ENCODE results near the gene DYNC1LI1. TPM values are rescaled to one million over a fixed set of nuclear protein-coding genes. Genes with fewer than 3 reads are reported as not detected.
"Not testable (repeated sequence)": the region's sequence is repeated elsewhere in the genome, so short reads cannot be mapped to it uniquely, and the experiment has no call there.

Gene DYNC1LI1
- polyA plus RNA-seq, 1 of the 3 experiments (the other 2 are of a cell fraction) = 15.4 TPM

DNA sequence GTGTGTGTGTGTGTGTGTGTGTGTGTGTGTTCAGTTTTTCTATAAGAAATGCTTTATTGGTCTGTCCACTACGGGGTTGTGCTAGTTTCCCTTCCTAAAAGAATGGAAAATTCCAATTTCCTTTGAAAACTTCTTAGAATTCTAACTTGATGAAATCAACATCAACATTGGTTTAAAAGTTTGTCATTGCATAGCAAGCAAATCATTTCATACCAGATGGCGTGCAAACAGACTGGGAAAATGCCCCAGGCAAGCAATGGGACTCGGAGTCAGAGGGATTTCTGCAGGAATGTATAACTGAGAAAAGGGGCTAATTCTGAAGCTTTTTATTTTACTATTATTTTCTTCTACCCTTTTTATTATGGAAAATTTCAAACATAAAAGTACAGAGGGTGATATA lies 13.1 kb upstream of the DYNC1LI1 start (continued):
- no peak for TF ChIP-seq USF1 (IDR thresholded peaks at IDR 0.05; ENCODE audit: borderline replicate concordance, low read depth)
- no peak for TF ChIP-seq REST (IDR thresholded peaks at IDR 0.05; ENCODE audit: low read depth, low read length)

- H3K9me2 ChIP-seq; H3K27ac ChIP-seq (ENCODE audit: low read depth in 2 of 2, low read length in 1 of 2); H3K9ac ChIP-seq; H3K4me3 ChIP-seq (ENCODE audit: low read depth in 2 of 2, low read length in 1 of 2); H3K27me3 ChIP-seq (ENCODE audit: insufficient read depth); H2AFZ ChIP-seq (ENCODE audit: low read depth); H3K9me3 ChIP-seq; H3F3A ChIP-seq (replicated peaks; ENCODE audit: insufficient read depth); H4K20me1 ChIP-seq (ENCODE audit: insufficient read depth); H3K4me2 ChIP-seq; H3K36me3 ChIP-seq (replicated peaks in 1 of 2; ENCODE audit: control insufficient read depth in 1 of 2, insufficient read depth in 2 of 2, low read length in 1 of 2); H3K4me1 ChIP-seq (ENCODE audit: control insufficient read depth in 1 of 2, insufficient read depth in 2 of 2, low read depth in 1 of 2, low read length in 1 of 2); DNase-seq; H3K79me2 ChIP-seq (ENCODE audit: insufficient read depth); CTCF ChIA-PET: not testable (repeated sequence)
- POLR2A ChIA-PET = interaction anchor here (1.2 kb wide), 1 partner anchor 9 kb away, joined by 3 read pairs; no protein-coding TSS in a partner anchor
- WGBS (ENCODE audit: low lambda C conversion rate) = 97% methylated on average over 18 of the region's 31 CpGs
These were observed 8.0 kb upstream of the DYNC1LI1 start for GRCh38 chr3:32578669-32579068.

- POLR2A ChIA-PET = no interaction called here
- no peak overlapping the region for H3K4me3 ChIP-seq (ENCODE audit: low read depth in 2 of 2, low read length in 1 of 2)
- CTCF ChIA-PET = no interaction called here
- no peak for TF ChIP-seq MEF2A (IDR thresholded peaks at IDR 0.05; ENCODE audit: borderline replicate concordance, low read depth)
- TF ChIP-seq, protein P1, sequence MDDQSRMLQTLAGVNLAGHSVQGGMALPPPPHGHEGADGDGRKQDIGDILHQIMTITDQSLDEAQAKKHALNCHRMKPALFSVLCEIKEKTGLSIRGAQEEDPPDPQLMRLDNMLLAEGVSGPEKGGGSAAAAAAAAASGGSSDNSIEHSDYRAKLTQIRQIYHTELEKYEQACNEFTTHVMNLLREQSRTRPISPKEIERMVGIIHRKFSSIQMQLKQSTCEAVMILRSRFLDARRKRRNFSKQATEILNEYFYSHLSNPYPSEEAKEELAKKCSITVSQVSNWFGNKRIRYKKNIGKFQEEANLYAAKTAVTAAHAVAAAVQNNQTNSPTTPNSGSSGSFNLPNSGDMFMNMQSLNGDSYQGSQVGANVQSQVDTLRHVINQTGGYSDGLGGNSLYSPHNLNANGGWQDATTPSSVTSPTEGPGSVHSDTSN (IDR thresholded peaks at IDR 0.05) = no peak
- TF ChIP-seq JUND (IDR thresholded peaks at IDR 0.05) = no peak
- no peak for TF ChIP-seq POLR2AphosphoS5 (IDR thresholded peaks at IDR 0.05; ENCODE audit: low read depth, low read length)
- TF ChIP-seq, protein P2, sequence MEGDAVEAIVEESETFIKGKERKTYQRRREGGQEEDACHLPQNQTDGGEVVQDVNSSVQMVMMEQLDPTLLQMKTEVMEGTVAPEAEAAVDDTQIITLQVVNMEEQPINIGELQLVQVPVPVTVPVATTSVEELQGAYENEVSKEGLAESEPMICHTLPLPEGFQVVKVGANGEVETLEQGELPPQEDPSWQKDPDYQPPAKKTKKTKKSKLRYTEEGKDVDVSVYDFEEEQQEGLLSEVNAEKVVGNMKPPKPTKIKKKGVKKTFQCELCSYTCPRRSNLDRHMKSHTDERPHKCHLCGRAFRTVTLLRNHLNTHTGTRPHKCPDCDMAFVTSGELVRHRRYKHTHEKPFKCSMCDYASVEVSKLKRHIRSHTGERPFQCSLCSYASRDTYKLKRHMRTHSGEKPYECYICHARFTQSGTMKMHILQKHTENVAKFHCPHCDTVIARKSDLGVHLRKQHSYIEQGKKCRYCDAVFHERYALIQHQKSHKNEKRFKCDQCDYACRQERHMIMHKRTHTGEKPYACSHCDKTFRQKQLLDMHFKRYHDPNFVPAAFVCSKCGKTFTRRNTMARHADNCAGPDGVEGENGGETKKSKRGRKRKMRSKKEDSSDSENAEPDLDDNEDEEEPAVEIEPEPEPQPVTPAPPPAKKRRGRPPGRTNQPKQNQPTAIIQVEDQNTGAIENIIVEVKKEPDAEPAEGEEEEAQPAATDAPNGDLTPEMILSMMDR (IDR thresholded peaks at IDR 0.05) = no peak
- TF ChIP-seq FOSL2 (IDR thresholded peaks at IDR 0.05; ENCODE audit: borderline replicate concordance, low read depth) = no peak
- TF ChIP-seq TEAD4 (IDR thresholded peaks at IDR 0.05; ENCODE audit: borderline replicate concordance, insufficient read depth) = no peak
- no peak for TF ChIP-seq TAF1 (IDR thresholded peaks at IDR 0.05; ENCODE audit: borderline replicate concordance, low read depth, low read length)
- TF ChIP-seq YY1 (IDR thresholded peaks at IDR 0.05; ENCODE audit: low read depth) = no peak
- no peak for TF ChIP-seq SIN3A (IDR thresholded peaks at IDR 0.05; ENCODE audit: borderline replicate concordance, low read depth, low read length)
- TF ChIP-seq USF1 (IDR thresholded peaks at IDR 0.05; ENCODE audit: borderline replicate concordance, low read depth) = no peak
- no peak overlapping the region for H3K4me2 ChIP-seq
- H3F3A ChIP-seq (replicated peaks; ENCODE audit: insufficient read depth) = no peaks in the 10 kb centered on the region
- H3K36me3 ChIP-seq (replicated peaks in 1 of 2; ENCODE audit: control insufficient read depth in 1 of 2, insufficient read depth in 2 of 2, low read length in 1 of 2) = no peaks in the 10 kb centered on the region
- H3K27ac ChIP-seq (ENCODE audit: low read depth in 2 of 2, low read length in 1 of 2) = no peak overlapping the region
- no peaks in the 10 kb centered on the region for H3K27me3 ChIP-seq (ENCODE audit: insufficient read depth)
- H3K4me1 ChIP-seq (ENCODE audit: control insufficient read depth in 1 of 2, insufficient read depth in 2 of 2, low read depth in 1 of 2, low read length in 1 of 2) = no peaks in the 10 kb centered on the region
- H3K9me2 ChIP-seq = no peaks in the 10 kb centered on the region
- WGBS (ENCODE audit: low lambda C conversion rate) = 74% methylated on average over 9 of the region's 9 CpGs
- no peak overlapping the region for H3K9ac ChIP-seq
- no peak overlapping the region for H2AFZ ChIP-seq (ENCODE audit: low read depth)
- H3K79me2 ChIP-seq (ENCODE audit: insufficient read depth) = no peaks in the 10 kb centered on the region
- no peaks in the 10 kb centered on the region for H3K9me3 ChIP-seq
- H4K20me1 ChIP-seq (ENCODE audit: insufficient read depth) = no peaks in the 10 kb centered on the region
- no peak for DNase-seq
These were observed 7.2 kb upstream of the DYNC1LI1 start for GRCh38 chr3:32577581-32578556.

Measured in SK-N-SH (cell line).